ENCODE data around the gene NRG3. TPM values are rescaled to one million over a fixed set of nuclear protein-coding genes. Genes with fewer than 3 reads are reported as not detected.

NRG3 gene
- total RNA-seq, 4 donors from 2014 or later: 0.22 to 2.4 TPM; not detected in 2

GRCh38 chr10:82874671-82875070 lies 999.7 kb downstream of the NRG3 start:
- TF ChIP-seq CTCF (IDR thresholded peaks at IDR 0.05; ENCODE audit: low read depth): no peak

GRCh38 chr10:82880776-82881290 lies 1005.8 kb downstream of the NRG3 start:
- no peak for TF ChIP-seq CTCF (IDR thresholded peaks at IDR 0.05; ENCODE audit: low read depth)

GRCh38 chr10:82882722-82883121 lies 1007.7 kb downstream of the NRG3 start:
- no peak for TF ChIP-seq CTCF (IDR thresholded peaks at IDR 0.05; ENCODE audit: low read depth)

GRCh38 chr10:82883603-82884002 lies 1008.6 kb downstream of the NRG3 start:
- no peak for TF ChIP-seq CTCF (IDR thresholded peaks at IDR 0.05; ENCODE audit: low read depth)

- TF ChIP-seq CTCF (IDR thresholded peaks at IDR 0.05; ENCODE audit: low read depth): no peak
Observed at GRCh38 chr10:82887488-82887887, 1012.5 kb downstream of the NRG3 start.

GRCh38 chr10:82888809-82889455 lies 1013.9 kb downstream of the NRG3 start:
- TF ChIP-seq CTCF (IDR thresholded peaks at IDR 0.05; ENCODE audit: low read depth): no peak

GRCh38 chr10:82889728-82890127 lies 1014.7 kb downstream of the NRG3 start:
- no peak for TF ChIP-seq CTCF (IDR thresholded peaks at IDR 0.05; ENCODE audit: low read depth)

Data from subcutaneous adipose tissue (tissue), 4 donors.